Body of pancreas (tissue), 4 donors: ENCODE measurements around the gene S100A1.

Experiments
- POLR2A ChIP-seq, 3 donors: fragments of 450-650 bp; IDR thresholded peaks; one replicate each; pipeline ENCODE4 v1.6.1; 2016; ENCODE audit warnings: antibody characterized with exemption in 3 of 3, mild to moderate bottlenecking in 2 of 3
- TF ChIP-seq, protein P1 (sequence below), 7 experiments: fragments of 450-650 bp in 4 of 7; fragments of 200-600 bp in 3 of 7; sonication (generic) in 3 of 7; IDR thresholded peaks; one replicate each; pipeline ENCODE4 v1.5.1; 2016 to 2019; ENCODE audit warnings: antibody characterized with exemption in 7 of 7

DNA sequence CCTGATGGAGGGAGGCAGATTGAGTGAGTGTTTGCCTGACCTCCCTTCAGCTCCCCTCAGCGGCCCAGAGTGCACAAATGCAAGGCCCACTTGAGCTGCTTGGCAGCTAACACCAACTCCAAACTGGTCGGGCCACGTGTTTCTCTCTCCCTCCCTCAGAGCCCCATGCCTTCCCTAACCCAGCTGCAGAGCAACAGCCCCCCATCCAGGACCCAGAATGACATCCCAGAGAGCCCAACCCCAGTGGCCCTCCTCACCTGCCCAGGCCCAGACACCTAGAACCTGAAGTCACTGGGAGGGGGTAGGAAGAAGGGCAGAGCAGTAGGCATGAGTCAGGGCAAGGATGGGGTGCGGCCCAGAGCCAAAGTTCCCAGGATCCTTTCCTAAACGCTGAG is 11.3 kb upstream of the S100A1 start:
- TF ChIP-seq, protein P1, sequence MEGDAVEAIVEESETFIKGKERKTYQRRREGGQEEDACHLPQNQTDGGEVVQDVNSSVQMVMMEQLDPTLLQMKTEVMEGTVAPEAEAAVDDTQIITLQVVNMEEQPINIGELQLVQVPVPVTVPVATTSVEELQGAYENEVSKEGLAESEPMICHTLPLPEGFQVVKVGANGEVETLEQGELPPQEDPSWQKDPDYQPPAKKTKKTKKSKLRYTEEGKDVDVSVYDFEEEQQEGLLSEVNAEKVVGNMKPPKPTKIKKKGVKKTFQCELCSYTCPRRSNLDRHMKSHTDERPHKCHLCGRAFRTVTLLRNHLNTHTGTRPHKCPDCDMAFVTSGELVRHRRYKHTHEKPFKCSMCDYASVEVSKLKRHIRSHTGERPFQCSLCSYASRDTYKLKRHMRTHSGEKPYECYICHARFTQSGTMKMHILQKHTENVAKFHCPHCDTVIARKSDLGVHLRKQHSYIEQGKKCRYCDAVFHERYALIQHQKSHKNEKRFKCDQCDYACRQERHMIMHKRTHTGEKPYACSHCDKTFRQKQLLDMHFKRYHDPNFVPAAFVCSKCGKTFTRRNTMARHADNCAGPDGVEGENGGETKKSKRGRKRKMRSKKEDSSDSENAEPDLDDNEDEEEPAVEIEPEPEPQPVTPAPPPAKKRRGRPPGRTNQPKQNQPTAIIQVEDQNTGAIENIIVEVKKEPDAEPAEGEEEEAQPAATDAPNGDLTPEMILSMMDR (IDR thresholded peaks at IDR 0.05), result no peak
- TF ChIP-seq POLR2A (IDR thresholded peaks at IDR 0.05), result no peak
